Heart right ventricle (tissue), 16 donors: ENCODE measurements around the gene CDC42BPA. TPM values are rescaled to one million over a fixed set of nuclear protein-coding genes. Genes with fewer than 3 reads are reported as not detected.
"Not testable (repeated sequence)": the region's sequence is repeated elsewhere in the genome, so short reads cannot be mapped to it uniquely, and the experiment has no call there.

ENCODE experiments used
- ATAC-seq, 8 donors: fragments of 200-7000 bp; cut with Tn5 transposase; one replicate each; pipeline ENCODE4 v1.9.1; 2020; ENCODE audit warnings: mild to moderate bottlenecking in 8 of 8, moderate library complexity in 8 of 8, moderate number of reproducible peaks in 1 of 8
- DNase-seq, 2 donors: peaks; one replicate each; pipeline ENCODE4 v3.0.0-alpha.2; 2020
- H3K27ac ChIP-seq, 10 donors: fragments of 200-600 bp; sonication (generic) in 2 of 10; one replicate each; pipeline versions ENCODE4 v1.5.0 to v1.8.0; 2020 to 2022; ENCODE audit warnings: mild to moderate bottlenecking in 3 of 10
- H3K27me3 ChIP-seq, 7 donors: fragments of 200-600 bp; one replicate each; pipeline ENCODE4 v1.8.0; 2021 to 2022; ENCODE audit warnings: mild to moderate bottlenecking in 2 of 7
- H3K36me3 ChIP-seq, 9 donors: fragments of 200-600 bp; sonication (generic) in 1 of 9; one replicate each; pipeline versions ENCODE4 v1.5.0 to v1.8.0; 2020 to 2022; ENCODE audit warnings: mild to moderate bottlenecking in 2 of 9
- H3K4me1 ChIP-seq, 9 donors: fragments of 200-600 bp; sonication (generic) in 1 of 9; one replicate each; pipeline versions ENCODE4 v1.5.0 to v1.8.0; 2020 to 2022; ENCODE audit warnings: mild to moderate bottlenecking in 4 of 9
- H3K4me3 ChIP-seq, 10 donors: fragments of 200-600 bp; sonication (generic) in 2 of 10; one replicate each; pipeline versions ENCODE4 v1.5.0 to v1.8.0; 2020 to 2022; ENCODE audit warnings: mild to moderate bottlenecking in 7 of 10, moderate library complexity in 2 of 10
- H3K9me3 ChIP-seq, 11 donors: fragments of 200-600 bp in 10 of 11; sonication (generic) in 2 of 11; one replicate each; pipeline versions ENCODE4 v1.5.0 to v1.8.0; 2013 to 2022; ENCODE audit warnings: mild to moderate bottlenecking in 2 of 11, control low read depth in 1 of 11, moderate library complexity in 1 of 11
- WGBS, 2 donors: extraction: QIAGEN DNeasy Blood & Tissue Kit; methylation state at CpG; one replicate each; pipeline ENCODE4 v1.1.7; 2013; ENCODE audit warnings: inconsistent platforms in 1 of 2; 5-methylcytosine and 5-hydroxymethylcytosine counted together
- intact Hi-C, 10 donors: fragments of 100-400 bp; cut with DNase I; formaldehyde crosslinking; loops; one replicate each; pipeline versions ENCODE4 v1.11.1 to v1.14.2; 2022
- polyA plus RNA-seq, 2 donors: library from polyadenylated mRNA; stranded (reverse); fragments of 200-250 nt; gene quantifications; one replicate each; pipeline ENCODE4 v1.2.3, GENCODE V29; 2013
- total RNA-seq, 10 donors: library from RNA; stranded (reverse); fragmentation: NEBNext Ultra II Directional in 3 of 10; extraction: Animal tissue kit (Norgen Biotek cat#: 25700) in 3 of 10; gene quantifications; one replicate each; pipeline versions ENCODE4 v1.2.1 to v1.2.4, GENCODE V29; 2021 to 2023
- TF ChIP-seq, protein P1 (sequence below), 9 donors: fragments of 200-600 bp; sonication (generic) in 2 of 9; IDR thresholded peaks; one replicate each; pipeline versions ENCODE4 v1.5.0 to v1.8.0; 2021 to 2022; ENCODE audit warnings: antibody characterized with exemption in 9 of 9, mild to moderate bottlenecking in 5 of 9, moderate library complexity in 1 of 9
- donor health status: Arrhythmogenic right ventricular cardiomyopathy.
- donor health status: ischemic (EF 13 %, LVEDD 7.1; RV severe dilation, severe dysfunction).
- donor health status: healthy with polysubstance abuse.
- donor health status: DM: no; HTN: yes; CAD: no.
- donor health status: DM: no; HTN: no; CAD: no.
- donor health status: ischemic (EF 25% LVEDD 6.9; RV normal size, moderate dysfunction).
- donor health status: ischemic (EF 25% LVEDD 5.7; RV mildly dilated, moderate dysfunction).
- donor health status: healthy.
- donor health status: DM: yes; HTN: yes; CAD: no.
- donor health status: Ischemic cardiomyopathy.
- donor health status: ischemic (EF 35%, LVEDD 5.7; RV mildly dilated, moderate dysfunction).
- donor health status: nonischemic (EF 11% LVEDD 7.7; RV severe dilation, severe dysfunction).
- donor health status: DM: yes; HTN: yes; CAD: no.
- donor health status: PGD.
- donor health status: ischemic (EF 29% LVEDD 5.4; RV normal size, mild dysfunction).
- donor health status: nonischemic (EF 23%, LVEDD 6.1; RV moderate dilation, normal function).

The CDC42BPA gene
- total and polyA plus RNA-seq, 12 donors, result 8.6 to 39.5 (median 31.5) TPM

DNA sequence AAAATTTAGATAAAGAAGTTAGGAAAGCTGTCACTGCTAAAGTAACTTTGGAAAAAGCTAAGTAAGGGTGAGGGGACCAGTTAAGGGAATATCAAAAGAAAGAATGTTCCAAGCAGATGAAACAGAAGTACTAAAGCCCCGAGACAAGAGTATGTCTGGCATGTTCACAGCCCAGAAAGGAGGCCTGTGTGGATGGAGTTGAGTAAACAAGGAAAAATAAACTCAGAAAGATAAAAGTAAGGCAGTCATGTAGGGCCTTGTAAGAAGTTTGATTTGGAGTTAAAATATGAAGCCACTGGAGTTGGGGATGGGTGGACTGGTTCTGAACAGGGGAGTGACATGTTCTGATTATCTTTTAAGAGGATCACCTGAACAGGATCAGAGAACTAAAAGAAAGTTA, 177.9 kb downstream of the CDC42BPA start:
- Histone ChIP-seq H3K4me3 (no peak overlapping the region), H3K27me3 (no peaks in the 10 kb centered on the region), H3K27ac (no peak overlapping the region), H3K9me3 (no peaks in the 10 kb centered on the region), H3K4me1 (no peaks in the 10 kb centered on the region), H3K36me3 (peaks cover 0 to 85% (median 20%) of the 10 kb centered on the region in 9 donors)
- 75 to 81% methylated on average over 1 of the region's 1 CpG for WGBS, 2 donors
- DNase-seq, result no peak
- intact Hi-C loops, result loop anchor here in 1 of 10 donors (10.0 kb wide), 1 partner anchor 174 kb away; the partner anchor contains the start of gene CDC42BPA
- ATAC-seq, result no peak
- TF ChIP-seq, protein P1, sequence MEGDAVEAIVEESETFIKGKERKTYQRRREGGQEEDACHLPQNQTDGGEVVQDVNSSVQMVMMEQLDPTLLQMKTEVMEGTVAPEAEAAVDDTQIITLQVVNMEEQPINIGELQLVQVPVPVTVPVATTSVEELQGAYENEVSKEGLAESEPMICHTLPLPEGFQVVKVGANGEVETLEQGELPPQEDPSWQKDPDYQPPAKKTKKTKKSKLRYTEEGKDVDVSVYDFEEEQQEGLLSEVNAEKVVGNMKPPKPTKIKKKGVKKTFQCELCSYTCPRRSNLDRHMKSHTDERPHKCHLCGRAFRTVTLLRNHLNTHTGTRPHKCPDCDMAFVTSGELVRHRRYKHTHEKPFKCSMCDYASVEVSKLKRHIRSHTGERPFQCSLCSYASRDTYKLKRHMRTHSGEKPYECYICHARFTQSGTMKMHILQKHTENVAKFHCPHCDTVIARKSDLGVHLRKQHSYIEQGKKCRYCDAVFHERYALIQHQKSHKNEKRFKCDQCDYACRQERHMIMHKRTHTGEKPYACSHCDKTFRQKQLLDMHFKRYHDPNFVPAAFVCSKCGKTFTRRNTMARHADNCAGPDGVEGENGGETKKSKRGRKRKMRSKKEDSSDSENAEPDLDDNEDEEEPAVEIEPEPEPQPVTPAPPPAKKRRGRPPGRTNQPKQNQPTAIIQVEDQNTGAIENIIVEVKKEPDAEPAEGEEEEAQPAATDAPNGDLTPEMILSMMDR (IDR thresholded peaks at IDR 0.05), result no peak

DNA sequence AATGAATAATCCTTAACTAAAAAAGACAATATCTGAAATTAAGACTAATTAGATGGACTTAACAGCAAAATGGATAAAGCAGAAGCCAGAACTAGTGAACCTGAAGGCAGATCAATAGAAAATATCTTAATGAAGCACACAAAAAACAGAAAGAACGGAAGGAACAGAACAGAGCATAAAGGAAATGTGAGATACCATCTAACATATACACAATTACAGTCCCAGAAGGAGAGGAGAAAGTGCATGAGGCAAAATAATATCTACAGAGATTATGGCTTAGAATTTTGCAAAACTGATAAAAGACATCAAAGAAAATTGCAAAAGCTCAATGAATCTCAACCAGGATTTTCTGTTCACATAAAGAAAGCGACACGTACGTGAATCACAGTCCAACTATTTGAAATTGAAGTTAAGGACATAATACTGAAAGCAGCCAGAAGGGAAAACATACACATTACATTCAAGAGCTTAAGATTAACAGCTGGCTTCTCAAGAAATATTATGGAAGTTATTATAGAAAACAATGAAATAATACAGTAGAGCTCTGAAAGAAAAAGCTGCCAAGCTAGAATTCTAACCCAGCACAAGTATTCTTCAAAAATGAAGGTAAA, 182.0 kb downstream of the CDC42BPA start:
- intact Hi-C loops, result loop anchor here in 3 of 10 donors (5.0 to 10.0 kb wide), 2 partner anchors 181 to 298 kb away; partner anchors contain the start of gene CDC42BPA (in 1 of the 3)
- peaks cover 0 to 51% (median 8%) of the 10 kb centered on the region in 9 donors for H3K36me3 ChIP-seq
- TF ChIP-seq, protein P1 (IDR thresholded peaks at IDR 0.05), result no peak
- peaks cover 0 to 9% (median 0%) of the 10 kb centered on the region in 9 donors for H3K4me1 ChIP-seq
- H3K27ac ChIP-seq, result no peak overlapping the region
- ATAC-seq (no peak), DNase-seq (no peak)
- no peaks in the 10 kb centered on the region for H3K9me3 ChIP-seq
- H3K4me3 ChIP-seq, result no peak overlapping the region
- no peaks in the 10 kb centered on the region for H3K27me3 ChIP-seq
- WGBS, 2 donors, result 89 to 90% methylated on average over 4 of the region's 4 CpGs

DNA sequence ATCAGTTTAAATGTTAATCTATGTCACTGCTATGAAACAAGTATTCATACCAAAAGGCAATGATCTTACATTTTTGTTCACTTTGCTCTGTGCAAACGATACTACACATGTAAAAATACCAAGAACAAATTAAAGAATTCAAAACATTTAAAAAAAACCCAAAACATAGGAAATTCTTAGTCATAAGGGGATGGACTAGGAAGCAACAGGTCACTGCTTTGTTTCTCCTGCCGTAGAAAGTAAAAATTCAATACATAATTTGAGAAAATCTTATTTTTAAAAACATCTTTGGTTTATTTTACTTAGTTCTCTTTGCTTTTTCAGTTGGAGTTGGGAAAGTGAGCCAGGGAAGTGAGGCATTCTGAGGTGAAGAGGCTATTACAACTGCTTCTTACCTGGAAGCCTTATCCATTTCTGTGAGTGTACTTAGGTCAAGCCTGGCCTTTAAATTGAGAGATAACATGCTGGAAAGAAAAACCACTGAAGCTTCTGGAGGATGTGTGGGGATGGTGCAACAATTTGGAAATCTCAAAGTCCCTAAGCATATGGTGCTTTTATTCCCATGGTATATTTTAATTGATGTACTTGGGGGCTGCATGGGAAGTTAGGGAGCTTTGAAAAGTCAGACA, 183.5 kb downstream of the CDC42BPA start:
- Histone ChIP-seq H3K4me1 (peaks cover 0 to 13% (median 0%) of the 10 kb centered on the region in 9 donors), H3K4me3 (no peak overlapping the region), H3K27me3 (no peaks in the 10 kb centered on the region), H3K27ac (peak overlapping the region in 1 of 10 donors; percentile 10), H3K36me3 (peaks cover 0 to 36% (median 8%) of the 10 kb centered on the region in 9 donors), H3K9me3 (no peaks in the 10 kb centered on the region)
- DNase-seq, result no peak
- no peak for ATAC-seq
- WGBS, 2 donors, result 69 to 76% methylated on average over 2 of the region's 2 CpGs
- intact Hi-C loops, result loop anchor here in 6 of 10 donors (5.0 to 10.0 kb wide), 3 partner anchors 183 to 303 kb away; partner anchors contain the start of gene CDC42BPA (in 1 of the 6)
- TF ChIP-seq, protein P1 (IDR thresholded peaks at IDR 0.05), result no peak

DNA sequence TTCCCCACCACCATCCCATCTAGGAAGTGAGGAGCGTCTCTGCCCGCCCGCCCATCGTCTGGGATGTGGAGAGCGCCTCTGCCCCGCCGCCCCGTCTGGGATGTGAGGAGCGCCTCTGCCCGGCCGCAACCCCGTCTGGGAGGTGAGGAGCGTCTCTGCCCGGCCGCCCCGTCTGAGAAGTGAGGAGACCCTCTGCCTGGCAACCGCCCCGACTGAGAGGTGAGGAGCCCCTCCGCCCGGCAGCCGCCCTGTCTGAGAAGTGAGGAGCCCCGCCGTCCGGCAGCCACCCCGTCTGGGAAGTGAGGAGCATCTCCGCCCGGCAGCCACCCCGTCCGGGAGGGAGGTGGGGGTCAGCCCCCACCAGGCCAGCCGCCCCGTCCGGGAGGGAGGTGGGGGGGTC, 185.6 kb downstream of the CDC42BPA start:
- intact Hi-C loops, result loop anchor here in 5 of 10 donors (5.0 to 10.0 kb wide), 2 partner anchors 302 to 305 kb away; no protein-coding TSS in a partner anchor
- Histone ChIP-seq H3K4me1 (peaks cover 0 to 13% (median 0%) of the 10 kb centered on the region in 9 donors), H3K36me3 (peaks cover 0 to 37% (median 5%) of the 10 kb centered on the region in 9 donors)
- not testable (repeated sequence) for H3K9me3 ChIP-seq, ATAC-seq, H3K27ac ChIP-seq, DNase-seq, H3K27me3 ChIP-seq, H3K4me3 ChIP-seq
- WGBS, 2 donors, result 95 to 97% methylated on average over 14 to 24 of the region's 32 CpGs
